HG02798 (cell line): Measurements from ENCODE around the gene PRR23A.
"Not testable (repeated sequence)": the region's sequence is repeated elsewhere in the genome, so short reads cannot be mapped to it uniquely, and the experiment has no call there.

Source experiments
- ATAC-seq: cut with Tn5 transposase; IDR thresholded peaks from one replicate; pipeline ENCODE4 v1.9.1; 2021; ENCODE audit warnings: mild to moderate bottlenecking; ENCODE audit not compliant: unreplicated experiment, poor library complexity

The PRR23A gene

GRCh38 chr3:139006051-139006716, at the start of gene PRR23A:
TSS of gene PRR23A (minus strand) at chr3:139006268. CDS start at chr3:139006268, 0 bp downstream.
- ATAC-seq: no peak

GRCh38 chr3:139052802-139053600, 46.9 kb upstream of the PRR23A start:
- ATAC-seq: no peak

GRCh38 chr3:139044366-139045210, 38.5 kb upstream of the PRR23A start, which contains the start of gene PRR23C:
TSS of gene PRR23C (minus strand) at chr3:139044892. CDS start at chr3:139044620, 272 bp downstream.
- no peak for ATAC-seq

- ATAC-seq: no peak
Observed at GRCh38 chr3:139043554-139044365, 37.7 kb upstream of the PRR23A start.

- no peak for ATAC-seq
Observed at GRCh38 chr3:139037478-139037877, 31.4 kb upstream of the PRR23A start.

GRCh38 chr3:139032326-139033002, 26.4 kb upstream of the PRR23A start:
- ATAC-seq: no peak

GRCh38 chr3:139030576-139030975, 24.5 kb upstream of the PRR23A start:
- not testable (repeated sequence) for ATAC-seq

GRCh38 chr3:139024968-139025367, 18.9 kb upstream of the PRR23A start:
- no peak for ATAC-seq

- ATAC-seq: no peak
Observed at GRCh38 chr3:139020868-139021234, 14.8 kb upstream of the PRR23A start, which contains the start of gene PRR23B. TSS of gene PRR23B (minus strand) at chr3:139020926. CDS start at chr3:139020661, 265 bp downstream.

GRCh38 chr3:139020036-139020867, 14.2 kb upstream of the PRR23A start:
- no peak for ATAC-seq

- no peak for ATAC-seq
Observed at GRCh38 chr3:139016430-139017048, 10.5 kb upstream of the PRR23A start.

GRCh38 chr3:139005356-139005993, 593 bp downstream of the PRR23A start:
- no peak for ATAC-seq

GRCh38 chr3:138995706-138996105, 10.4 kb downstream of the PRR23A start:
- ATAC-seq: no peak

- no peak for ATAC-seq
Observed at GRCh38 chr3:138987181-138987580, 18.9 kb downstream of the PRR23A start.

GRCh38 chr3:138985932-138986331, 20.1 kb downstream of the PRR23A start:
- no peak for ATAC-seq

GRCh38 chr3:138984816-138985215, 21.3 kb downstream of the PRR23A start:
- no peak for ATAC-seq

GRCh38 chr3:138976047-138976446, 30.0 kb downstream of the PRR23A start:
- no peak for ATAC-seq
